Keratinocyte (primary cell): Measurements from ENCODE around the gene LHPP.

Source experiments
- EZH2 ChIP-seq: IDR thresholded peaks from one replicate; pipeline ENCODE4 v1.6.1; 2012; ENCODE audit warnings: inconsistent platforms, mild to moderate bottlenecking, low read length, moderate library complexity
- TF ChIP-seq, protein P1 (sequence below), 3 experiments: IDR thresholded peaks in 1 of 3; conservative IDR thresholded peaks in 1 of 3; optimal IDR thresholded peaks in 1 of 3; 2 replicates in 2 of 3; 3 replicates in 1 of 3; pipeline versions ENCODE3 to v1.5.1; 2011; ENCODE audit warnings: low read length in 3 of 3, mild to moderate bottlenecking in 3 of 3, moderate library complexity in 2 of 3, control low read depth in 1 of 3, inconsistent platforms in 1 of 3; ENCODE audit not compliant: insufficient read depth in 2 of 3; ENCODE audit errors: extremely low read depth in 1 of 3

DNA sequence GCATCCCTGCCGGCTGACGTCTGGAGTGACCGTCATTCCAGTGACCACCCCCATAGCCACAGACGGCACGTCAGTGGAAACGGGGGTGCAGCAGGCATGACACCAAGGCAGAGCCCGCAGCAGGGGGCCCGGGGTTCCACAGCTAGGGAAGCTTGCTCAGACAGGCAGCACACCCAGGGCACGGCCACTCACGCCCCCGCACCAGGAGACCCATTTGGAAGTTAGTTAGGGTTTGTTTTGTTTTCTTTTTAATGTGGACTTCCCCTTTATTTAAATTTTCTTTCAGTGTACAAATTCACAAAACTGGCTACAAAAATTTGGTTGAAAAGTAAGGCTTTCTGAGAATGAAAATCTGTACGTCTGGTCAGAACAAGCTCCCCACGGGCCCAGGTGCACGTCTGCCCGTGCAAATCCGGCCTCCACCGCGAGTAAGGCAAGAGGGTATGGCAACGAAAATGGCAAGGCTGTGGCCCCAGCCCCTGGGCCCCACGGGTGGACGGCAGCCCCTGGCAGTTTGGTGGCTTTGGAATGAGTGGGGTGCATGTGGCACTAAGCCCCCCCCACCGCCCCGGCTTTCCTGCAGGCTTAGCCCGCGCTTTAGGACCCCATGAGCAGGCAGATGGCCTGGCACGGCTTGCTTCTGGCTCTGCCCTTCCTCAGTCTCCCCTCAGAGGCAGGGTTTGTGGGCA is 158.3 kb downstream of the LHPP start:
- TF ChIP-seq EZH2: no peak
- TF ChIP-seq, protein P1, sequence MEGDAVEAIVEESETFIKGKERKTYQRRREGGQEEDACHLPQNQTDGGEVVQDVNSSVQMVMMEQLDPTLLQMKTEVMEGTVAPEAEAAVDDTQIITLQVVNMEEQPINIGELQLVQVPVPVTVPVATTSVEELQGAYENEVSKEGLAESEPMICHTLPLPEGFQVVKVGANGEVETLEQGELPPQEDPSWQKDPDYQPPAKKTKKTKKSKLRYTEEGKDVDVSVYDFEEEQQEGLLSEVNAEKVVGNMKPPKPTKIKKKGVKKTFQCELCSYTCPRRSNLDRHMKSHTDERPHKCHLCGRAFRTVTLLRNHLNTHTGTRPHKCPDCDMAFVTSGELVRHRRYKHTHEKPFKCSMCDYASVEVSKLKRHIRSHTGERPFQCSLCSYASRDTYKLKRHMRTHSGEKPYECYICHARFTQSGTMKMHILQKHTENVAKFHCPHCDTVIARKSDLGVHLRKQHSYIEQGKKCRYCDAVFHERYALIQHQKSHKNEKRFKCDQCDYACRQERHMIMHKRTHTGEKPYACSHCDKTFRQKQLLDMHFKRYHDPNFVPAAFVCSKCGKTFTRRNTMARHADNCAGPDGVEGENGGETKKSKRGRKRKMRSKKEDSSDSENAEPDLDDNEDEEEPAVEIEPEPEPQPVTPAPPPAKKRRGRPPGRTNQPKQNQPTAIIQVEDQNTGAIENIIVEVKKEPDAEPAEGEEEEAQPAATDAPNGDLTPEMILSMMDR (optimal IDR thresholded peaks at IDR 0.05 in 1 of 3, IDR thresholded peaks at IDR 0.05 in 1 of 3, conservative IDR thresholded peaks at IDR 0.05 in 1 of 3; ENCODE audit: extremely low read depth in 1 of 3, insufficient read depth in 2 of 3, low read length in 3 of 3): no peak
